GM10847 (cell line): ENCODE data around the gene BBX.

Source experiments
- POLR2A ChIP-seq: IDR thresholded peaks from 2 replicates; pipeline ENCODE4 v1.6.1; 2011; ENCODE audit not compliant: insufficient read length; ENCODE audit errors: extremely low read depth

BBX gene

DNA sequence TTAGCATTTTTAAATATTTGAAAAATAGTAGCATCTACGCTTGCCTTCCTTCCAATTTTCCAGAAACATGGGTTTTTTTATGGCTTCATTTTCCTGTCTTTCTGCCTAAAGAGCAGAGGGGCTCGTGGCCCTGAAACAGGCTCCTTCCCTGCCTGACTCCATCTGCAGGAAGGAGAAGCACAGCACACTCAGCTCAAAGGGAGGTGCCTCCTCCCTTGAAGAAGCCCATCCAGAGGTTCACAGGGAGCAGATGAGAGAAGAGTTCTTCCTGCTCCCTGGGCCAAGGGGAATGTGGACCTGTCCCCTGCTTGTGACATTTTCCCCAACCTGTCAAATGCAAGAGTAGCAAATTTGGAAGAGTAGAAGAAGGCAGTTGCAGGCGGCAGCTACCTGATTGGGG lies 55.8 kb downstream of the BBX start:
- TF ChIP-seq POLR2A = no peak

DNA sequence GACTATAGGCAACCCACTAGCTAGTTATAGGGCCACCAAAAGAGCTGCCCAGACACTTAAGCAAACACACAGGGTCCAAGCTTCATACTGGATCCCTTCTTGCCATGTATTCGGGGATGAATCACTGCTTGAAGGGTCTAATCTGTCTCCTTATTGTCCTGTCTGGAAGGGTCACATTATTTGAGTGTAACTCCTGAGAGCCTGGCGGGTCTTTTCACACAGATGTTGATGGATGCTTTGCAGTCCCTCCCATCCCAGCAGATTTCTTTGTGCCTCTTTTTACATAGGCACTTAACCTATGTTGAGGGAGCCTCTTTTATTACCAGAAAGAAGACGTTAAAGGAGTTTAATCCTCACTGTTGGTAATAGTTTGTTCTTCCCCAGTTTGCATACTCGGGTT lies 56.6 kb downstream of the BBX start:
- no peak for TF ChIP-seq POLR2A

DNA sequence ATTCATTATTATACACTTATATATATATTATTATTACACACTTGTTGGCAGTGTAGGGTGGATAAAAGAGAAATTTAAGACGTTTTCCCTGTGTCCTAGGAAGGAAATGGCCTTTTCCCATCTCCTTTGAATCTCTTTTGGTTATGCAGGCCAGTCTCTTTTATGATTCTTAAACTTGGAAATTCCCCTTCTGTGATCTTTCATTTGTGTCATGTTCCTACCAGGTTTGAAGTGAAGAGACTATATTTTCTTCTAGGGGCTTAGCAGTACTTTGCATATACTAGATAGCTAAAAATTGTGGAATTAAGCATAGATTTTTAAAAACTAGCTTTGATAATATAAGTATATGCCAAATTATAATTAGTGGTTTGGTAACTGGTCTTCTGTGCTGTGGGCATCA lies 58.5 kb downstream of the BBX start:
- no peak for TF ChIP-seq POLR2A

DNA sequence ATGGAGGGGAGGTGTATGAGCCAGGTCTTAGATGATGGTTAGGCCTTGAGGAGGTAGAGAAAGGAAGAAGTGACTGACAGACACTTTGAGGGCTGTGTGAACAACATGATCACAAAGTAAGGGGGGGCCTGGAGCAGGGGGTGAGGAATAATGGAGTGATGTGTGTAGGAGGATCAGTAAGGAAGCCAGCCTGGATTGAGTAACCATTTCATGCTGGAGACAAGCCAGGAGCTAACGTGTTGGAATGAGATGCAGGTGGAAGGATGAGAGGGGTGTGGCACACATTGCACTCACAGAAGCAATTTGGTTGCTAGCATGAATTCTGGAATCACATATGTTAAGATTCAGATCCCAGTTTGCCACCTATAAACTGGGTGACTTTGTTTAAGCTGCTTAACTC lies 65.5 kb downstream of the BBX start:
- no peak for TF ChIP-seq POLR2A

DNA sequence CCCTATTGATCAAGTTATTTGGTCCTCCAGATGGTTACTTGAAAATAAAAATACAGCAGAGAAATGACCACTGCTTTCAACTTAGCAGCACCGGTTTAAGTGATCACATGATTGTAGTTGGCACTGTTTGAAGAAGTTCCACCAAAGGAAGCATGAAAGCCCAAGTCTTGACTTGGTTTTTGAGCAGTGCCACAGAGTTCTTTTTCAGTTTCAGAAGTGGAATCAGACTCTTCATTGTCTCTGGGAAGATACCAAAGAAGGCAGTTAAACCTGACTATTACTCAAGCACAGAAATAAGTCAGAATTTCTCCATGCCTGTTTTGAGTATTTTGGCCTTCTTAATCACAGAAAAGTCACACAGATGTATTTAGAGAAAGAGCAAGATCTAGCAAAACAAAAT lies 66.7 kb downstream of the BBX start:
- TF ChIP-seq POLR2A = no peak

DNA sequence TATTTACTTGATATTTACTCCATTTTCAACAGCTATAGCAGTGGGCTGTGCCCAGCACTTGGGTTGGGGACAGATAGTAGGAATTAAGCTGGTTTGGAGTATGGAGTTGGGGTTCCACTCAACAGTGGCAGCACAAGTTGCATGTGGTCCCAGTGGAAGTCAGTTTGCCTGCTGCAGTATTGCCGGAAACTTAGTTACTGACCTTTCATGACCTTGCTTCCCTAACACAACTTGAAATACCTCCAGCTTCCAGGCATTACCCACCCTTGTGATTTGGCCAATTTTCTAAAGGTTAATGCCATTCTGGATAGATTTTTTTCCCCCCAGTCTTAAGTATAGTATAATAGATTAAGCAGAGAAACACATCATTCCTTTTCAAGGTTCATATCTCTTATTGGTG lies 68.0 kb downstream of the BBX start:
- TF ChIP-seq POLR2A = no peak

DNA sequence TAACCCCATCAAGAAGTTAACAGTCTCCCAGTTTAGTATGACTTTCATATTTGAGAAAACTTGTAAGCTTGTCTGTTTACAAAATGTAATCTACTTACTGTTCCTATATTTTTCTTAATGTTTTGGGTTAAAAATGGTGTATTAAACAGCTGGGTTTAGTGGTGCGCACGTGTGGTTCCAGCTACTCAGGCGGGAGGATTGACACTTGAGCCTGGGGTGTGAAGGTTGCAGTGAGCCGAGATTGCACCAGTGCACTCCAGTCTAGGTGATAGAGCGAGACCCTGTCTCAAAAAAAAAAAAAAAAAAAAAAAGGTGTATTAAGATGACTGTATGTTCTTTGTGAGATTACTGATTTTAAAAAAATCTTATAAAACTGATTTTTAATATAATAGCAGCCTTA lies 69.3 kb downstream of the BBX start:
- no peak for TF ChIP-seq POLR2A

DNA sequence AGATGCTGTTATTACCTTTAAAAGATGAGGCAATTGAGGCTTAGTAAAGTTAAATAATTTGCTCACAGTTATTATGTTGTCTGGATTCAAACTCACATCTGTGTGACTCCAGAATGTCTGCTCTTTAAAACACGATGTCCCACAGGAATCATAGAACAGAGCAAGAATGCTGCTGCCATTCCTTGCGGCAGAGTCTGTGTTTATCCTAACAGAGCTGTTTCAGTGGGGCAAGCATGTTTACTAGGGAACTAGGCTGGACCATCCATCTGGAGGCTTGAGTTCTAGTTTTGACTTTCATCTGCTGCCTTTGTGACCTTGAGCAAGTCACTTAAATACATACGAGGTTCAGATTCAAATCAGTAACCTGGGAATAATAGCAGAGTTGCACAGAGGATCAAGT lies 72.1 kb downstream of the BBX start:
- no peak for TF ChIP-seq POLR2A

DNA sequence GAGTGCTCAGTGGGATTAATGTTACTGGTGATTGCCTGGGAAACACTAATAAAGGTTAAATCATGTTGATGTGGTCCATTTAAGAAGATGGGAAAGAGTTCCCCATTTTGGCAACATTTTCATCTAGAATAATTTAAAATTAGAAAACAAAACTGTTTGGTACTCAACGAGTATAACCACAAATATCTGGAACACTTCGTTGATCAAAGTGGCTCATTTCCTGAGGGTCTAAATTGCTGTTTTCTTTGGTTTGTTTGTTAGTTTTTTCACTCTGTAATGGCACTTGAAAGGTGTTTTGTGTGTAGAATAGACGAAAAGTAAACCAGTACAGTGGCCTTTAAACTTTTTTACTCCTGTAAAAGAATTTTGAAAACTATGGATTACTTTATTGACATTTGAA lies 73.9 kb downstream of the BBX start:
- no peak for TF ChIP-seq POLR2A

DNA sequence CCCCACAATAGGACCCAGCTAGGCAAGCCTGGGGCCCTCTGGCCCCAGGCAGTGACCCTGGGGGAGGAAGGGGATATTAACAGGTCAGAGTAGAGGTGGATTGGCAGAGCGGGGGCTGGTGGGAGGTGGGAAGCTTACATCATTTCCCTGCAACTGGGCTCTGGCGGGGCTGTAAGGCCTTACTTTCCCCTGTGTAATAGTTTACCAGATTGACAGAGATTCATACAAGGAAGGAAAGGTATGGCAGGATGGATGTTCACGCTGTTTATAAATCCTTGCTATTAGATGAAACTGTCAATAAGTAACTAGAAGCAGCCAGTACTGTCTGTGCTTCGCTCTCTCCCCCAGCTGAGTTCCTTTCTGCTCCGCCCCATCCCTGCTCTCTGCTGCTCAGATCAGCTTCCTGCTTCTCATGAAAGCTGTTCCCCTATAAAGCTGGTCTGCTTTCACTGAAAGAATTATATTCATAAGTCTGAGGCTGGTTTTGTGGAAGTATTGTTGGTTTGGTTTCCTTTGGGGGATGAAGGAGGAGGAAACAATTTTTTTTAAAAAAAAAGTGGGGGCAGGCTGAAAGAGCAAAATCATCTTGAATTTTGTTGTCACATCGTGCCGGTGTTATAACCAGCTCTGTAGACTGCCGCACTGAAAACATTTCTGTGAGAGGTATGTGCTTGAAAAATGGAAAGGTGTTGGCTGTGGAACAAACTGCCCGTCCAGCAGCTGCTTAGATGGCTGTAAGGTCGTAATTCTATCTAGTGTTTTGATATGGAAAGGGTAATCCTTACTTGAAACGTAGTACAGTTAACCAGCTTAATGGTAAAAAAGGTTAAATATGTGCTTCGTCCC lies 76.4 kb downstream of the BBX start:
- no peak for TF ChIP-seq POLR2A

DNA sequence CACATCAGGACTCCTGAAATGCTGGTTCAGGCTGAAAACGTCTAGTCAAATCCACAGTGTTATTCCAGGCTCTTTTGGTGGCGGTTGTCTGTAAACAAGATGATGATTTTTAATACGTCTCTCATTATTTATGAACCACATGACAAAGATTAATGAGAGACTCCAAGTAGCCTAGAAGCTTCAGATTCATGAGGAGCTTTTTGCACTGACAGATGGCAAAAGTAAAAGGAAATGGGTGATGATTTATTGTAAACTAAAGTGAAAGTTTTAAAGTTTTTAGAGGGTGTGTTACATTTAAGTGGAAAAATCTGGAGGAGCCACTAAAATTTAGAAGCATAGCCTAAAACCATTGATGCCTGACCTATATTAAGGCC lies 77.0 kb downstream of the BBX start:
- TF ChIP-seq POLR2A = no peak

DNA sequence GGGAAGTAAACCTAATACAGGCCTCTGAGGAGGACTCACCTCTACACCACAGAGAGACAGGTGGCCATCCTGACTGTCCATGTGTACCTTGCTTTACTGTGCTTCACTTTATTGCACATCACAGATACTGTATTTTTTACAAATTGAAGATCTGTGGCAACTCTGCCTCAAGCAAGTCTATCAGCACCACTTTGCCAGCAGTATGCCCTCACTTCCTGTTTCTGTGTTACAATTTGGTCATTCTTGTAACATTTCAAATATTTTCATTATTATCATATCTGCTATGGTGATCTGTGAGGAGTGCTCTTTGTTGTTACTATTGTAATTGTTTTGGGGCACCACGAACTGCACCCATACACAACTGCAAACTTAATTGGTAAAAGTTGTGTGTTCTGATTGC lies 78.0 kb downstream of the BBX start:
- no peak for TF ChIP-seq POLR2A

DNA sequence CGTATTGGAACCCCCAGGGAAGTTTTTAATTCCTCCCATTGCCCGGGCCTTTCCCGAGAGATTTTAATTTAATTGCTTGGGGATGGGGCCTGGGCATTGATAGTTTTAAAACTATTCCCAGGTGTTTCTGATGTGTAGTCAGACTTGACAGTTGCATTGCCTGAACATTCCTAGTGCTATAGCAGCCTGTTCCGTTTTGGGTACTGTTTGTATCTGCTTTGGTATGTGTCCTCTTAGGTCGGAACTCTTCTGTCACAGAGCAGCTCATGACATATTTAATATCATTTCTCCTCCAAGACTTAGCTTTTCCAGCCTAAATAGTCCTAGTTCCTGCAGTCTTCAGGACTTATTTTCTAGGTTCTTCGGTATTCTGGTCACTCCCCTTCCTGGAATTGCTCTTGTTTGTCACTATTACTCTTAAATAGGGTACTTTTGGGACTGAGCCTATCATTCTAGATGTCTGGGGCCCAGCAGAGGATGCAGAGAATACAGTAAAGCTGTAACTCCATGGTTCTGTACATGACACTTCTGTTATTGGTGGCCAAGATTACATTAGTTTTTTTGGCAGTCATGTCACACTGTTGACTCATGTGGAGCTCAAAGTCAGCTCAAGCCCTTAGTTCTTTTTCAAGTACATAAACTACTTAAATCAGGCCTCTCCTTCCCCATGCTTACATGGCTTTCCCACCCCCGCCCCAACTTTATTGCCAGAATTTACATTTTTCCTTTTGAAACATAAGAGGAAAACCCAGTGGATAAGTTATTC lies 81.5 kb downstream of the BBX start:
- TF ChIP-seq POLR2A = no peak

DNA sequence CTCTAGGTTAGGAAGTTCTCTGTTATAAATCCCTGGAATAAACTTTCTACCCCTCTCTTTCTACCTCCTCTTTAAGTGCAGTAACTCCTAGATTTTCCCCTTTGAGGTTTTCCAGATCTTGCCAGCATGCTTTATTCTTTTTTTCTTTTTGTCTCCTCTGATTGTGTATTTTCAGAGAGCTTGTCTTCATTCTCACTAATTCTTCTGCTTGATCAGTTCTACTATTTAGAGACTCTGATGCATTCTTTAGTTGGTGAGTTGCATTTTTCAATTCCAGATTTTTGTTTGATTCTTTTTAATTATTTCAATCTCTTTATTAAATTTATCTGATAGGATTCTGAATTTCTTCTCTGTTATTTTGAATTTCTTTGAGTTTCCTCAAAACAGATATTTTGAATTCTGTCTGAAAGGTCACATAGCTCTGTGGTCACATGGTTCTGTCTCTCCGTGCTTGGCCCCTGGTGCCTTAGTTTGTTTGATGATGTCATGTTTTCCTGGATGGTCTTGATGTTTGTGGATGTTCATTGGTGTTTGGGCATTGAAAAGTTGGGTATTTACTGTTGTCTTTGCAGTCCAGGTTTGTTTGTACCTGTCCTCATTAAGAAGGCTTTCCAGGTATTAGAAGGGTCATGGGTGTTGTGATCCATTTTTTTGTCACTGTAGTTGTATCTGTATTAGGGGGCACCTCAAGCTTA lies 89.2 kb downstream of the BBX start:
- TF ChIP-seq POLR2A = no peak

DNA sequence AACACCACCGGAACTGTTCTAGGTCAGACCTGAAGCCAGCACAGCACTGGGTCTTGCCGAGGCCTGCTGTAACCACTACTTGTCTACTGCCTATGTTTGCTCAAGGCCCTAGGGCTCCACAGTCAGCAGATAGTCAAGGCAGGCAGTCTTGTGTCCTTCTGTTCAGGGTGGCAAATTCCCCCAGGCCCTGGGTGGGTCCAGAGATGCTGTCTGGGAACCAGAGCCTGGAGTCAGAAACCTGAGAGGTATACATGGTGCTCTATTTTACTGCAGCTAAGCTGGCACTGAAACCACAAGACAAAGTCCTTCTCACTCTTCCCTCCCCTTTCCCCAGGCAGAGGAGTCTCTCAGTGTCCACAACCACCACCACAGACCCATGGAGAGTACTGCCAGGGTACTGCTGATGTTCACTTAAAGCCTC lies 89.9 kb downstream of the BBX start:
- no peak for TF ChIP-seq POLR2A

DNA sequence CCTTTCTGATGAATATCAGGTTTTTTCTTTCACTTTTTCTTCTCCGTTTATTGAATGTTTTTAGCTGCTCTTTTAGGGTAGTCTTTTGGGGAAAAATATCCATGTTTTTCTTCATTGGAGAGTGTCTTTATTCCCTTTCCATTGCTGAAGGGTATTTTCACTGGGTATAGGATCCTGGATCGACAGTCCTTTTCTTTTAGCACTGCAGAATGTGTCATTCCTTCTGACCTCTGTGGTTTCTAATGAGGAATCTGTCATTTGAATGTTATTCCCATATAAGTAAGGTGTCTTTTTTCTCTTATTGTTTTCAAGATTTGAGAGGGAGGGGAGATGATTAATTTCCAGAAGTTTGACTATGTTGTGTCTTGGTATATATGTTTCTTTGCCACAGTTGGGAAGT lies 96.8 kb downstream of the BBX start:
- no peak for TF ChIP-seq POLR2A
